ENCODE data around the gene MYRFL. TPM values are rescaled to one million over a fixed set of nuclear protein-coding genes. Genes with fewer than 3 reads are reported as not detected.

The MYRFL gene
- total RNA-seq, 4 donors from 2014 or later = 1.1 TPM; not detected in 3

GRCh38 chr12:69905801-69906200 is 80.8 kb downstream of the MYRFL start:
- no peak for DNase-seq
- in situ Hi-C loops (cut with MboI; ENCODE audit: low sequenced_read_pairs in 4 of 4) = no loop called here

GRCh38 chr12:69906411-69907216 is 81.6 kb downstream of the MYRFL start:
- Histone ChIP-seq H3K36me3 (no peaks in the 10 kb centered on the region), H3K4me3 (no peak overlapping the region), H3K9me3 (no peaks in the 10 kb centered on the region), H3K4me1 (no peaks in the 10 kb centered on the region), H3K27me3 (no peaks in the 10 kb centered on the region), H3K27ac (no peak overlapping the region)
- in situ Hi-C loops (cut with MboI; ENCODE audit: low sequenced_read_pairs in 4 of 4) = no loop called here
- no peak for TF ChIP-seq CTCF (IDR thresholded peaks at IDR 0.05 in 4 of 5, conservative IDR thresholded peaks at IDR 0.05 in 1 of 5)
- no peak for TF ChIP-seq POLR2A (IDR thresholded peaks at IDR 0.05)
- DNase-seq (no peak), ATAC-seq (no peak)
- intact Hi-C loops (cut with DNase I; ENCODE audit: low total_unique reads) = loop anchor here (10.0 kb wide), 1 partner anchor 148 kb away; no protein-coding TSS in a partner anchor

More at GRCh38 chr12:69905801-69906200, 80.8 kb downstream of the MYRFL start:
- intact Hi-C loops (cut with DNase I; ENCODE audit: low total_unique reads) = loop anchor here (10.0 kb wide), 1 partner anchor 149 kb away; no protein-coding TSS in a partner anchor
- no peak for TF ChIP-seq CTCF (IDR thresholded peaks at IDR 0.05 in 4 of 5, conservative IDR thresholded peaks at IDR 0.05 in 1 of 5)
- no peak for TF ChIP-seq POLR2A (IDR thresholded peaks at IDR 0.05)
- H3K4me1 ChIP-seq = no peaks in the 10 kb centered on the region
- no peak for ATAC-seq
- H3K9me3 ChIP-seq = no peaks in the 10 kb centered on the region
- no peaks in the 10 kb centered on the region for H3K36me3 ChIP-seq
- no peaks in the 10 kb centered on the region for H3K27me3 ChIP-seq
- H3K27ac ChIP-seq = no peak overlapping the region
- no peak overlapping the region for H3K4me3 ChIP-seq

GRCh38 chr12:69908203-69908602 is 83.2 kb downstream of the MYRFL start:
- no peak overlapping the region for H3K27ac ChIP-seq
- H3K4me1 ChIP-seq = no peaks in the 10 kb centered on the region
- no peaks in the 10 kb centered on the region for H3K9me3 ChIP-seq
- no peaks in the 10 kb centered on the region for H3K36me3 ChIP-seq
- DNase-seq (no peak), ATAC-seq (no peak)
- intact Hi-C loops (cut with DNase I; ENCODE audit: low total_unique reads) = loop anchor here (10.0 kb wide), 1 partner anchor 147 kb away; no protein-coding TSS in a partner anchor
- H3K27me3 ChIP-seq = no peaks in the 10 kb centered on the region
- in situ Hi-C loops (cut with MboI; ENCODE audit: low sequenced_read_pairs in 4 of 4) = no loop called here
- no peak overlapping the region for H3K4me3 ChIP-seq
- no peak for TF ChIP-seq CTCF (IDR thresholded peaks at IDR 0.05 in 4 of 5, conservative IDR thresholded peaks at IDR 0.05 in 1 of 5)
- no peak for TF ChIP-seq POLR2A (IDR thresholded peaks at IDR 0.05)

GRCh38 chr12:69910694-69911093 is 85.7 kb downstream of the MYRFL start:
- Histone ChIP-seq H3K9me3 (no peaks in the 10 kb centered on the region), H3K27ac (no peak overlapping the region), H3K36me3 (no peaks in the 10 kb centered on the region), H3K27me3 (no peaks in the 10 kb centered on the region), H3K4me1 (no peaks in the 10 kb centered on the region), H3K4me3 (no peak overlapping the region)
- no peak for DNase-seq
- no peak for ATAC-seq
- intact Hi-C loops (cut with DNase I; ENCODE audit: low total_unique reads) = no loop called here
- TF ChIP-seq CTCF (IDR thresholded peaks at IDR 0.05 in 4 of 5, conservative IDR thresholded peaks at IDR 0.05 in 1 of 5) = no peak
- in situ Hi-C loops (cut with MboI; ENCODE audit: low sequenced_read_pairs in 4 of 4) = no loop called here
